A673 (cell line): ENCODE data around the gene NLRX1. TPM values are rescaled to one million over a fixed set of nuclear protein-coding genes. Genes with fewer than 3 reads are reported as not detected.

Experiments used
- BruUV-seq: library from RNA; stranded (reverse); fragments of 400-500 nt; replicated peaks from 2 replicates; lab custom pipeline; 2021; lab: Mats Ljungman, UMichigan
- CTCF ChIA-PET: fragments of 300-600 bp; sonication (Branson Sonifier 250); formaldehyde crosslinking; loops from one replicate; lab custom pipeline; 2022; ENCODE audit warnings: antibody characterized with exemption; lab: Charles Lee
- POLR2A ChIA-PET: fragments of 300-600 bp; sonication (Branson Sonifier 250); formaldehyde crosslinking; loops from one replicate; lab custom pipeline; 2022; ENCODE audit warnings: antibody characterized with exemption; ENCODE audit not compliant: low non-redundant PET; lab: Charles Lee
- DNase-seq: peaks from one replicate; pipeline ENCODE4 v3.0.0-alpha.2; 2015; ENCODE audit warnings: low spot score
- H3K27ac ChIP-seq: fragments of 200-600 bp; sonication (generic); 2 replicates; pipeline ENCODE4 v1.5.1; 2016; ENCODE audit warnings: mixed run types, low read depth, mild to moderate bottlenecking, mixed read lengths, antibody characterized with exemption, low read length; ENCODE audit not compliant: poor library complexity, severe bottlenecking
- H3K27me3 ChIP-seq: fragments of 200-600 bp; sonication (generic); replicated peaks from 2 replicates; pipeline ENCODE4 v1.6.1; 2017; ENCODE audit warnings: mixed run types, low read depth, mild to moderate bottlenecking, mixed read lengths, antibody characterized with exemption, low read length; ENCODE audit not compliant: insufficient read depth, poor library complexity
- H3K36me3 ChIP-seq: fragments of 200-600 bp; sonication (generic); 2 replicates; pipeline ENCODE4 v1.6.1; 2016; ENCODE audit warnings: mixed run types, mild to moderate bottlenecking, mixed read lengths, antibody characterized with exemption, low read length; ENCODE audit not compliant: insufficient read depth, poor library complexity, severe bottlenecking
- H3K4me1 ChIP-seq: fragments of 200-600 bp; sonication (generic); 2 replicates; pipeline ENCODE4 v1.6.1; 2017; ENCODE audit warnings: mixed run types, mild to moderate bottlenecking, mixed read lengths, antibody characterized with exemption, low read length; ENCODE audit not compliant: insufficient read depth, poor library complexity, severe bottlenecking
- H3K4me3 ChIP-seq: fragments of 200-600 bp; sonication (generic); 2 replicates; pipeline ENCODE4 v1.5.1; 2016; ENCODE audit warnings: low read depth, mixed run types, mild to moderate bottlenecking, mixed read lengths, low read length; ENCODE audit not compliant: poor library complexity, severe bottlenecking
- H3K9me3 ChIP-seq: fragments of 200-600 bp; sonication (generic); 2 replicates; pipeline ENCODE4 v1.6.1; 2016; ENCODE audit warnings: mixed run types, low read depth, mild to moderate bottlenecking, mixed read lengths, antibody characterized with exemption, low read length; ENCODE audit not compliant: poor library complexity, severe bottlenecking
- EZH2 ChIP-seq: fragments of 200-600 bp; sonication (generic); IDR thresholded peaks from 2 replicates; pipeline ENCODE4 v1.6.1; 2017; ENCODE audit warnings: borderline replicate concordance, low read depth, mild to moderate bottlenecking, mixed read lengths, antibody characterized with exemption, low read length; ENCODE audit not compliant: poor library complexity, severe bottlenecking
- intact Hi-C: fragments of 100-400 bp; cut with micrococcal nuclease; formaldehyde crosslinking; loops from one replicate; pipeline ENCODE4 v1.10.0; 2022; ENCODE audit not compliant: unreplicated experiment
- total RNA-seq: library from RNA; stranded (reverse); gene quantifications from 2 replicates; pipeline ENCODE4 v1.2.3, GENCODE V29; 2021
- TF ChIP-seq, protein P1 (sequence below): fragments of 300-800, 200-600 bp; sonication (generic); conservative IDR thresholded peaks from 2 replicates; pipeline ENCODE4 v1.5.1; 2017; ENCODE audit warnings: low read depth, mild to moderate bottlenecking, antibody characterized with exemption, low read length, moderate library complexity, mixed read lengths

NLRX1 gene
- total RNA-seq, 1 experiment from 2014 or later, result 1.4 TPM

DNA sequence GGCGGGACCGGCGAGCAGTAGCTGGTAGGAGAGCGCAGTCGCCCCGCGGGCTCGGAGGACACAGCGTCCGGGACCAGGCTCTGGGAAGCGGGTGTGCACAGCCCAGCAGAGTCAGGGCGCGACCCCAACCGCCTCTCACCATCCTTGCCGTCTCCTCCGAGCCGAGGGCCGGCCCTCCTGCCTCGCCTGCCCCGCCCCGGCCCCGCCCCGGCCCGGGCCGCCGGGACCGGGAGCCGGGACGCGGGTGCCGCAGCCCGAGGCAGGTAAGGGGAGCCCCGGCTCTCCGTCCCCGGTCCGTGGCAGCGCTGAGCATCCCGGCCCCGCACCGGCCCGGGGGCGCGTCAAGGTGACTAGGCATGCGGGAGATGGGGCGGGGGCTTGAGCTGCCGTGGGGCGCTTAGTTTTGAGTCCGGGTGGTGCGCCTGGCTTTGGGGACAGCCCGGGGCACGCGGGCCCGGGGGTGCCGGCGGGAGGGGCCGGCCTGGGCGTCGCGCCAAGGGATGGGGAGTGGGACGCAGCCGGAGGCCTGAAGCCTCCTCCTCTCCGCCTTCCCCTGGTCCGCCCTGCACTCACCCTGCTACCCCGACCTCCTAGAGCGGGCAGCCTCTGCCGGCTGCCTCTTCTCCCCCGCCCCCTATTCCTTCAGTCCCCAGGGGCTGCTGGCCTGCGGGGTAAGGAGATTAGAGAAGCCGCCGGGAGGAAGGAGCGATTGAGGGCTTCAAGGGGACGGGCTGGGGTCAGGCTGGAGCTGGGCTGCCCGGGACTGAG, 19.3 kb upstream of the NLRX1 start, which contains the start of gene ABCG4:
TSS of gene ABCG4 (plus strand) at position 35 of the 768 bp plus-strand sequence. CDS start 914 bp downstream, outside the sequence.
- no TSS peak for BruUV-seq
- no peaks in the 10 kb centered on the region for H3K9me3 ChIP-seq
- intact Hi-C loops, result no loop called here
- peaks cover 10% of the 10 kb centered on the region for H3K4me1 ChIP-seq
- no peaks in the 10 kb centered on the region for H3K36me3 ChIP-seq
- DNase-seq, result peak; percentile 58
- ChIA-PET POLR2A (interaction anchor here (1.0 kb wide), 1 partner anchor 28 kb away, joined by 5 read pairs; the partner anchor contains the start of gene HINFP), CTCF (interaction anchor here (0.6 kb wide), 1 partner anchor 217 kb away, joined by 3 read pairs; no protein-coding TSS in a partner anchor)
- H3K27me3 ChIP-seq, result peaks cover 5% of the 10 kb centered on the region
- H3K27ac ChIP-seq, result no peak within 1 kb of the TSS
- TF ChIP-seq, protein P1, sequence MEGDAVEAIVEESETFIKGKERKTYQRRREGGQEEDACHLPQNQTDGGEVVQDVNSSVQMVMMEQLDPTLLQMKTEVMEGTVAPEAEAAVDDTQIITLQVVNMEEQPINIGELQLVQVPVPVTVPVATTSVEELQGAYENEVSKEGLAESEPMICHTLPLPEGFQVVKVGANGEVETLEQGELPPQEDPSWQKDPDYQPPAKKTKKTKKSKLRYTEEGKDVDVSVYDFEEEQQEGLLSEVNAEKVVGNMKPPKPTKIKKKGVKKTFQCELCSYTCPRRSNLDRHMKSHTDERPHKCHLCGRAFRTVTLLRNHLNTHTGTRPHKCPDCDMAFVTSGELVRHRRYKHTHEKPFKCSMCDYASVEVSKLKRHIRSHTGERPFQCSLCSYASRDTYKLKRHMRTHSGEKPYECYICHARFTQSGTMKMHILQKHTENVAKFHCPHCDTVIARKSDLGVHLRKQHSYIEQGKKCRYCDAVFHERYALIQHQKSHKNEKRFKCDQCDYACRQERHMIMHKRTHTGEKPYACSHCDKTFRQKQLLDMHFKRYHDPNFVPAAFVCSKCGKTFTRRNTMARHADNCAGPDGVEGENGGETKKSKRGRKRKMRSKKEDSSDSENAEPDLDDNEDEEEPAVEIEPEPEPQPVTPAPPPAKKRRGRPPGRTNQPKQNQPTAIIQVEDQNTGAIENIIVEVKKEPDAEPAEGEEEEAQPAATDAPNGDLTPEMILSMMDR, result no peak
- TF ChIP-seq EZH2, result no peak
- H3K4me3 ChIP-seq, result peak within 1 kb of the TSS; percentile 58

DNA sequence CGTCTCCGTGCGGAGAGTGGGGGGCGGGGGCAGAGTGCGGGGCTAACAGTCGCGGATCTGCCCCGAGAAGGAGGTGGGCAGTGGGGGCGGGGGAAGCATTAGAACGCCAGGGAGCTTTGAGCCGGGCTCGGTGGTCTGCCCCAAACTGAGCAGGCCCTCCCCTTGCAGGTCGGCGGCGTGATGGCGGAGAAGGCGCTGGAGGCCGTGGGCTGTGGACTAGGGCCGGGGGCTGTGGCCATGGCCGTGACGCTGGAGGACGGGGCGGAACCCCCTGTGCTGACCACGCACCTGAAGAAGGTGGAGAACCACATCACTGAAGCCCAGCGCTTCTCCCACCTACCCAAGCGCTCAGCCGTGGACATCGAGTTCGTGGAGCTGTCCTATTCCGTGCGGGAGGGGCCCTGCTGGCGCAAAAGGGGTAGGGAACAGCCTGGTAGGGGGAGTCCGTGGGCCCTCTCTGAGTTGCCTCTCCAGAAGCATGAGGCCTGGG, 18.7 kb upstream of the NLRX1 start:
- intact Hi-C loops, result no loop called here
- Histone ChIP-seq H3K27ac (no peak overlapping the region), H3K36me3 (no peaks in the 10 kb centered on the region), H3K27me3 (peaks cover 5% of the 10 kb centered on the region), H3K9me3 (no peaks in the 10 kb centered on the region), H3K4me1 (peaks cover 10% of the 10 kb centered on the region), H3K4me3 (peak overlapping the region; percentile 58)
- ChIA-PET POLR2A (no interaction called here), CTCF (no interaction called here)
- no TSS peak for BruUV-seq
- TF ChIP-seq, protein P1, result no peak
- no peak for TF ChIP-seq EZH2
- DNase-seq, result no peak

DNA sequence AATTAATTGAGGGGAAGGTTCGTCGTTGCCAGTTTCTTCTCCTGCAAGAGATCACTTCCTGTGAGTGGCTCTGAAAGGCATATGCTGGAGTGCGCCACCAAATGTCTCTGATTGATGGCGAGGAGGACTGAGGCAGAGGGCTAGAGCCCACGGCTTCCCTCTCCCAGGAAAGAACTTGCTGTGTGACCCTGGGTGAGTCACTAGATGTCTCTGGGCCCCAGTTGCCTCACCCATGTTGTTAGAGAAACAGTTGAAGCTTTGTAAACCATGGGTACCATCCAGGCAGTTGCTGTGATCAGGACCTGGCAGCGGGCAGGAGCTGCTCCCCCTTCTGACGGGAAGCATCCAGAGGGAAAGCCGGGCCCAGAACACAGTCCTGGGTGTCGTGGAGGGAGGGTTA, 16.5 kb upstream of the NLRX1 start:
- no peak for DNase-seq
- Histone ChIP-seq H3K4me3 (no peak overlapping the region), H3K4me1 (peaks cover 10% of the 10 kb centered on the region), H3K9me3 (no peaks in the 10 kb centered on the region), H3K27me3 (peaks cover 5% of the 10 kb centered on the region), H3K27ac (no peak overlapping the region), H3K36me3 (no peaks in the 10 kb centered on the region)
- ChIA-PET CTCF (no interaction called here), POLR2A (no interaction called here)
- no TSS peak for BruUV-seq
- TF ChIP-seq EZH2, result no peak
- TF ChIP-seq, protein P1, result no peak
- intact Hi-C loops, result no loop called here
